Right lobe of liver (tissue), 6 donors: ENCODE data around the gene EME2. TPM values are rescaled to one million over a fixed set of nuclear protein-coding genes. Genes with fewer than 3 reads are reported as not detected.

Experiments
- ATAC-seq, 4 donors: fragments of 200-7000 bp; cut with Tn5 transposase; one replicate each; pipeline ENCODE4 v1.9.1; 2020; ENCODE audit warnings: mild to moderate bottlenecking in 4 of 4, moderate library complexity in 4 of 4
- DNase-seq, 3 donors: peaks; one replicate each; pipeline ENCODE4 v3.0.0-alpha.2; 2020
- H3K27ac ChIP-seq, 3 donors: fragments of 200-600 bp; one replicate each; pipeline ENCODE4 v1.8.0; 2022
- H3K27me3 ChIP-seq, 2 donors: fragments of 200-600 bp; one replicate each; pipeline ENCODE4 v1.8.0; 2022
- H3K36me3 ChIP-seq, 4 donors: fragments of 200-600 bp; sonication (generic) in 1 of 4; one replicate each; pipeline versions ENCODE4 v1.5.1 to v1.8.0; 2017 to 2022; ENCODE audit warnings: control low read depth in 1 of 4
- H3K4me1 ChIP-seq, 4 donors: fragments of 200-600 bp; sonication (generic) in 1 of 4; one replicate each; pipeline versions ENCODE4 v1.5.1 to v1.8.0; 2017 to 2022; ENCODE audit warnings: control low read depth in 1 of 4
- H3K4me3 ChIP-seq, 3 donors: fragments of 200-600 bp; one replicate each; pipeline ENCODE4 v1.8.0; 2022
- H3K9me3 ChIP-seq, 4 donors: fragments of 200-600 bp; sonication (generic) in 1 of 4; one replicate each; pipeline versions ENCODE4 v1.5.1 to v1.8.0; 2017 to 2022; ENCODE audit warnings: control low read depth in 1 of 4
- POLR2A ChIP-seq: fragments of 450-650 bp; IDR thresholded peaks from one replicate; pipeline ENCODE4 v1.6.1; 2017; ENCODE audit warnings: antibody characterized with exemption, mild to moderate bottlenecking
- WGBS: methylation state at CpG from one replicate; pipeline ENCODE4 v1.1.6; 2018; ENCODE audit warnings: low coverage, low lambda C conversion rate; ENCODE audit not compliant: insufficient coverage; ENCODE audit errors: missing lambda C conversion rate; 5-methylcytosine and 5-hydroxymethylcytosine counted together
- intact Hi-C, 2 donors: fragments of 100-400 bp; cut with DNase I; formaldehyde crosslinking; loops; one replicate each; pipeline versions ENCODE4 v1.11.2 to v1.14.1; 2022
- total RNA-seq, 6 experiments: library from RNA; depleted of rRNA in 2 of 6; stranded (reverse); fragments of >200 nt in 2 of 6; fragmentation: NEBNext Ultra II Directional in 3 of 6; extraction: Animal tissue kit (Norgen Biotek cat#: 25700) in 3 of 6; gene quantifications; one replicate each; pipeline versions ENCODE4 v1.1.0 to v1.2.4, GENCODE V29; 2016 to 2023
- TF ChIP-seq, protein P1 (sequence below), 4 donors: fragments of 200-600 bp in 3 of 4; fragments of 450-650 bp in 1 of 4; IDR thresholded peaks; one replicate each; pipeline versions ENCODE4 v1.5.1 to v1.8.0; 2016 to 2022; ENCODE audit warnings: antibody characterized with exemption in 4 of 4, mild to moderate bottlenecking in 2 of 4
- donor health status: DM: no; HTN: yes; CAD: no.
- donor health status: DM: no; HTN: no; CAD: no.
- donor health status: DM: no; HTN: no; CAD: no.
- donor health status: DM: no; HTN: yes; CAD: no.
- donor health status: DM: no; HTN: yes; CAD: no.

Gene EME2
- total RNA-seq, 6 experiments from 2014 or later, result 3.8 to 11.1 (median 5.0) TPM

- Histone ChIP-seq H3K27ac (no peak overlapping the region), H3K27me3 (no peaks in the 10 kb centered on the region), H3K36me3 (peaks cover 0 to 46% (median 16%) of the 10 kb centered on the region in 4 donors), H3K4me3 (no peak overlapping the region), H3K9me3 (no peaks in the 10 kb centered on the region), H3K4me1 (no peaks in the 10 kb centered on the region)
- TF ChIP-seq, protein P1, sequence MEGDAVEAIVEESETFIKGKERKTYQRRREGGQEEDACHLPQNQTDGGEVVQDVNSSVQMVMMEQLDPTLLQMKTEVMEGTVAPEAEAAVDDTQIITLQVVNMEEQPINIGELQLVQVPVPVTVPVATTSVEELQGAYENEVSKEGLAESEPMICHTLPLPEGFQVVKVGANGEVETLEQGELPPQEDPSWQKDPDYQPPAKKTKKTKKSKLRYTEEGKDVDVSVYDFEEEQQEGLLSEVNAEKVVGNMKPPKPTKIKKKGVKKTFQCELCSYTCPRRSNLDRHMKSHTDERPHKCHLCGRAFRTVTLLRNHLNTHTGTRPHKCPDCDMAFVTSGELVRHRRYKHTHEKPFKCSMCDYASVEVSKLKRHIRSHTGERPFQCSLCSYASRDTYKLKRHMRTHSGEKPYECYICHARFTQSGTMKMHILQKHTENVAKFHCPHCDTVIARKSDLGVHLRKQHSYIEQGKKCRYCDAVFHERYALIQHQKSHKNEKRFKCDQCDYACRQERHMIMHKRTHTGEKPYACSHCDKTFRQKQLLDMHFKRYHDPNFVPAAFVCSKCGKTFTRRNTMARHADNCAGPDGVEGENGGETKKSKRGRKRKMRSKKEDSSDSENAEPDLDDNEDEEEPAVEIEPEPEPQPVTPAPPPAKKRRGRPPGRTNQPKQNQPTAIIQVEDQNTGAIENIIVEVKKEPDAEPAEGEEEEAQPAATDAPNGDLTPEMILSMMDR (IDR thresholded peaks at IDR 0.05), result no peak
- no peak for TF ChIP-seq POLR2A
- no peak for ATAC-seq
- intact Hi-C loops, result no loop called here
- 92% methylated on average over 2 of the region's 11 CpGs for WGBS
- DNase-seq, result peak in 2 of 3 donors; percentile 29 to 40
Measured at GRCh38 chr16:1747934-1748333, 24.7 kb upstream of the EME2 start.

DNA sequence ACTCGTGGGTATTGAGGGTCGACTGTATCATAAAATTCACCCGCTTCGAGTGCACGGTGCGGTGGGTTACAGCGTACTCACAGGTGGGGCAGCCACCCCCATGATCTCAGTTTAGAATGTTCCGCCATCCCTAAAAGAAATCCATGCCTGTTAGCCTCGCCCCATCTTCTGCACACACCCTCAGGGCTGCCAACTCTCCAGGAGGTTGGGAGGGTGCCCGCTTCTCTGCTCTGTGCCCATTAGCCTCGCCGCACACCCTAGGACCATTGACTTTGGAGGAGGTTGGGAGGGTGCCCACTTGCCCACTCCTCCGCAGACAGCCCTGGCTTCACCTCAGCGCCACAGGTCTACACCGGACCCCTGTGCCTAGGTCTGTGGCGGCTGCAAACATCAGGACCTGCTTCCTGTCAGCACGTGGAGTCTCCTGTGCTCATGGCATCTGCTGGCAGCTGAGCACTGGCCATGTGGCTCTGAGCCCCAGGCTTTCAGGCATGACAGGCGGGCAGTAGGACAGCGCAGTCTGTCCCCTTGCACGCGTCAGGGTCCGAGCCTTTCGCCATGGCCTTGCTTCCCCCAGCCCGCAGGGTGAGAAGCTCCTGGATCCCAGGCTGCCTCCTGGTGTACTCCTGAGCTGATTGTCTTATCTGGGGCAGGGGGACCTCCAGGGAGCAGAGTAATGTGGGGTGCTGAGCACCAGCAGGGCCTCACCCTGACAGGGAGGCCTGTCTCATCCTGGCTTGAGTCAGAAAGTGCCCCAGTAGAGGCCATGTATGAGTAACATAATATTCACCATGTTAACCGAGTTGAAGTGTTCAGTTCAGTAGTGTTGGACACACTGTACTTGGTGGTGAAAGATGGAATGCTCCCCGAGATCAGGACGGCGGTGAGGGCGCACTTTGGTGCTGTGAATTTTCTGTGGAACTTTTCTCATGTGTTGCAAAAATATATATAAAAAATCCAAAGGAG lies 23.2 kb upstream of the EME2 start:
- intact Hi-C loops, result no loop called here
- 94% methylated on average over 17 of the region's 29 CpGs for WGBS
- DNase-seq (peak in 2 of 3 donors; percentile 8 to 42), ATAC-seq (no peak)
- Histone ChIP-seq H3K27ac (no peak overlapping the region), H3K9me3 (no peaks in the 10 kb centered on the region), H3K36me3 (peaks cover 0 to 38% (median 14%) of the 10 kb centered on the region in 4 donors), H3K4me1 (no peaks in the 10 kb centered on the region), H3K4me3 (no peak overlapping the region), H3K27me3 (no peaks in the 10 kb centered on the region)
- TF ChIP-seq, protein P1 (IDR thresholded peaks at IDR 0.05), result no peak

DNA sequence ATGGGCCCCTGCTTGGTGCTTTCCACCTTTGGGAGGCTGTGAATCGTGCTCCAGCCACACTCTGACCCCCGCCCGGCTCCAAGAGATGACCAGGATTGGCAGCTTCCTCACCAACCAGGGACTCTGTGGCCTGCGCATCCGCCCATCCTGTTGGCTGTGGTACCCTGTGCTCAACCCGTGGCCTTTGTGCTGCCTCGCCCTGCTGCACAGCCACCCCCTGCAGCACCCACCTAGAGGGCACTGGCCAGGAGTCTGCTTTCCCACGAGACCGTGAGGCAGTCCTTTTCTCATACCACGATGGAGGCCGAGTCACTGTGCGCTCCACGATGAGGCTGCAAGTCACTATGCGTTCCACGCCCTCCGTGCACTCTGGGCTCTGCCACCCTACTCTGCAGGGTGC lies 20.7 kb upstream of the EME2 start:
- no peaks in the 10 kb centered on the region for H3K4me1 ChIP-seq
- WGBS, result no CpG with 5 or more reads among the region's 16 CpGs
- H3K9me3 ChIP-seq, result no peaks in the 10 kb centered on the region
- DNase-seq, result no peak
- intact Hi-C loops, result no loop called here
- no peaks in the 10 kb centered on the region for H3K27me3 ChIP-seq
- H3K4me3 ChIP-seq, result no peak overlapping the region
- TF ChIP-seq, protein P1 (IDR thresholded peaks at IDR 0.05), result no peak
- no peak for TF ChIP-seq POLR2A
- ATAC-seq, result no peak
- H3K36me3 ChIP-seq, result peaks cover 0 to 39% (median 13%) of the 10 kb centered on the region in 4 donors
- H3K27ac ChIP-seq, result no peak overlapping the region

DNA sequence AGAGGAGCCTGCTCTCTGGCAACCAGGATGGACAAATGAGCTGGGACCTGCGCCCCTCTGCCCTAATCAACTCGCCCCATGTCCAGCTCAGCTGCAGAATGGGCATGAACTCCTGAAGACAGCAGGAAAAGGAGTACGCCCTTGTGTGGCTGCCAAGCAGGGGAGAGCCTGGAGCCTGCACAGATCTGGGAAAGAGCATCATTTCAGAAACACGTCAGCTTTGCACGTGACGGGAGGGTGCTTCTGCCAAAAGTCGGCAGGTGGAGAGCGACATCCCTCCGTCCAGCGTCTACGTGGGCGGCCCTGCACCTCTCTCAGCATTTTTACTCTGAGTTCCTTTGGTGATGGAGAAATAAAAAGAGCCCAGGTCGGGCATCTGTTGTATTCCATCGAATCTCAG lies 19.8 kb upstream of the EME2 start:
- 95% methylated on average over 6 of the region's 14 CpGs for WGBS
- intact Hi-C loops, result no loop called here
- Histone ChIP-seq H3K27ac (no peak overlapping the region), H3K27me3 (no peaks in the 10 kb centered on the region), H3K4me1 (no peaks in the 10 kb centered on the region), H3K4me3 (no peak overlapping the region), H3K9me3 (no peaks in the 10 kb centered on the region), H3K36me3 (peaks cover 0 to 34% (median 12%) of the 10 kb centered on the region in 4 donors)
- ATAC-seq, result no peak
- TF ChIP-seq POLR2A, result no peak
- TF ChIP-seq, protein P1 (IDR thresholded peaks at IDR 0.05), result no peak
- DNase-seq, result no peak
